Neural progenitor cell (in vitro differentiated cells): Measurements from ENCODE around the gene KIR2DL3. TPM values are rescaled to one million over a fixed set of nuclear protein-coding genes. Genes with fewer than 3 reads are reported as not detected.

Source experiments
- DNase-seq: peaks from one replicate; pipeline ENCODE4 v3.0.0-alpha.2; 2016; ENCODE audit warnings: low spot score
- H2AFZ ChIP-seq: fragments of 200-600 bp; sonication (generic); replicated peaks from 2 replicates; pipeline ENCODE4 v1.6.1; 2016; ENCODE audit warnings: antibody characterized with exemption
- H3F3A ChIP-seq: fragments of 200-600 bp; sonication (generic); 2 replicates; pipeline ENCODE4 v1.6.1; 2016; ENCODE audit warnings: antibody characterized with exemption, low read depth
- H3K27ac ChIP-seq: fragments of 200-600 bp; sonication (generic); 2 replicates; pipeline ENCODE4 v1.5.1; 2016; ENCODE audit warnings: mild to moderate bottlenecking
- H3K27me3 ChIP-seq: fragments of 200-600 bp; sonication (generic); 2 replicates; pipeline ENCODE4 v1.6.1; 2016; ENCODE audit warnings: mild to moderate bottlenecking, moderate library complexity
- H3K36me3 ChIP-seq: fragments of 200-600 bp; sonication (generic); 2 replicates; pipeline ENCODE4 v1.5.1; 2016
- H3K4me1 ChIP-seq: fragments of 200-600 bp; sonication (generic); 2 replicates; pipeline ENCODE4 v1.6.1; 2016; ENCODE audit warnings: mixed run types
- H3K4me2 ChIP-seq: fragments of 200-600 bp; sonication (generic); 2 replicates; pipeline ENCODE4 v1.6.1; 2016
- H3K4me3 ChIP-seq: fragments of 200-600 bp; sonication (generic); 2 replicates; pipeline ENCODE4 v1.5.1; 2016
- H3K79me2 ChIP-seq: fragments of 200-600 bp; sonication (generic); 2 replicates; pipeline ENCODE4 v1.6.1; 2016; ENCODE audit warnings: low read depth
- H3K9ac ChIP-seq: fragments of 200-600 bp; sonication (generic); 2 replicates; pipeline ENCODE4 v1.6.1; 2016
- H3K9me3 ChIP-seq: fragments of 200-600 bp; sonication (generic); 2 replicates; pipeline ENCODE4 v1.5.1; 2016; ENCODE audit warnings: low read depth
- H4K20me1 ChIP-seq: fragments of 200-600 bp; sonication (generic); 2 replicates; pipeline ENCODE4 v1.6.1; 2016; ENCODE audit warnings: low read depth
- H3K27ac Mint-ChIP-seq: 3 replicates; pipeline ENCODE4 v1.8.0; 2021; ENCODE audit warnings: mixed read lengths
- H3K27me3 Mint-ChIP-seq: 2 replicates; pipeline ENCODE4 v1.8.0; 2022; ENCODE audit warnings: low read depth, mild to moderate bottlenecking, inconsistent platforms, moderate library complexity, mixed read lengths; ENCODE audit not compliant: insufficient read depth
- H3K36me3 Mint-ChIP-seq: 3 replicates; pipeline ENCODE4 v1.8.0; 2021; ENCODE audit warnings: mixed read lengths
- H3K4me1 Mint-ChIP-seq: 3 replicates; pipeline ENCODE4 v1.8.0; 2021; ENCODE audit warnings: mixed read lengths
- H3K4me3 Mint-ChIP-seq: 3 replicates; pipeline ENCODE4 v1.8.0; 2021; ENCODE audit warnings: mild to moderate bottlenecking, moderate library complexity, mixed read lengths
- H3K9me3 Mint-ChIP-seq: 3 replicates; pipeline ENCODE4 v1.8.0; 2020; ENCODE audit warnings: mixed read lengths
- CTCF ChIP-seq: fragments of 200-600 bp; sonication (generic); IDR thresholded peaks from 2 replicates; pipeline ENCODE4 v1.5.1; 2017; ENCODE audit warnings: antibody characterized with exemption, mild to moderate bottlenecking
- EZH2 ChIP-seq: fragments of 200-600 bp; sonication (generic); IDR thresholded peaks from 2 replicates; pipeline ENCODE4 v1.6.1; 2017; ENCODE audit warnings: antibody characterized with exemption, mild to moderate bottlenecking, moderate library complexity
- EZH2phosphoT487 ChIP-seq: fragments of 200-600 bp; sonication (generic); IDR thresholded peaks from 2 replicates; pipeline ENCODE4 v1.6.1; 2017; ENCODE audit warnings: antibody characterized with exemption
- total RNA-seq: library from RNA; depleted of rRNA; stranded (reverse); fragments of >200 nt; gene quantifications from 2 replicates; pipeline ENCODE4 v1.2.3, GENCODE V29; 2015; ENCODE audit warnings: low replicate concordance

The KIR2DL3 gene
- total RNA-seq, 1 donor from 2014 or later = not detected

- H3K4me3 ChIP-seq = no peak within 1 kb of the TSS
- H3K9me3 ChIP-seq = peaks cover 18% of the 10 kb centered on the region
- H3K9ac ChIP-seq = no peak within 1 kb of the TSS
- no peaks in the 10 kb centered on the region for H3F3A ChIP-seq
- H3K4me1 Mint-ChIP-seq = no peaks in the 10 kb centered on the region
- no peak within 1 kb of the TSS for H3K27ac Mint-ChIP-seq
- no peaks in the 10 kb centered on the region for H3K36me3 ChIP-seq
- H4K20me1 ChIP-seq = no peaks in the 10 kb centered on the region
- H3K27me3 Mint-ChIP-seq = peaks cover 3% of the 10 kb centered on the region
- no peaks in the 10 kb centered on the region for H3K27me3 ChIP-seq
- DNase-seq = no peak
- no peaks in the 10 kb centered on the region for H3K36me3 Mint-ChIP-seq
- no peaks in the 10 kb centered on the region for H3K79me2 ChIP-seq
- no peak within 1 kb of the TSS for H3K27ac ChIP-seq
- TF ChIP-seq EZH2 (no peak), EZH2phosphoT487 (no peak), CTCF (no peak)
- no peak within 1 kb of the TSS for H3K4me3 Mint-ChIP-seq
- no peak within 1 kb of the TSS for H2AFZ ChIP-seq
- H3K9me3 Mint-ChIP-seq = peaks cover 59% of the 10 kb centered on the region
- H3K4me2 ChIP-seq = no peak within 1 kb of the TSS
- H3K4me1 ChIP-seq = no peaks in the 10 kb centered on the region
Measured at GRCh38 chr19:54724142-54724541, 14.2 kb upstream of the KIR2DL3 start, which contains the start of gene KIR3DL3. KIR3DL3 (plus strand) TSS chr19:54724442; CDS start chr19:54724497, 55 bp downstream.

GRCh38 chr19:54724644-54725043 is 13.7 kb upstream of the KIR2DL3 start:
- H3K36me3 Mint-ChIP-seq = no peaks in the 10 kb centered on the region
- H3F3A ChIP-seq = no peaks in the 10 kb centered on the region
- DNase-seq = no peak
- no peaks in the 10 kb centered on the region for H3K4me1 ChIP-seq
- no peaks in the 10 kb centered on the region for H4K20me1 ChIP-seq
- TF ChIP-seq CTCF (no peak), EZH2phosphoT487 (no peak), EZH2 (no peak)
- no peaks in the 10 kb centered on the region for H3K4me1 Mint-ChIP-seq
- no peak overlapping the region for H2AFZ ChIP-seq
- H3K9ac ChIP-seq = no peak overlapping the region
- no peaks in the 10 kb centered on the region for H3K27me3 ChIP-seq
- H3K27me3 Mint-ChIP-seq = peaks cover 3% of the 10 kb centered on the region
- no peak overlapping the region for H3K27ac Mint-ChIP-seq
- H3K4me2 ChIP-seq = no peak overlapping the region
- H3K4me3 Mint-ChIP-seq = no peak overlapping the region
- H3K9me3 ChIP-seq = peaks cover 18% of the 10 kb centered on the region
- H3K9me3 Mint-ChIP-seq = peaks cover 56% of the 10 kb centered on the region
- H3K79me2 ChIP-seq = no peaks in the 10 kb centered on the region
- no peak overlapping the region for H3K27ac ChIP-seq
- H3K4me3 ChIP-seq = no peak overlapping the region
- no peaks in the 10 kb centered on the region for H3K36me3 ChIP-seq

GRCh38 chr19:54725321-54725720 is 13.0 kb upstream of the KIR2DL3 start:
- H3K4me3 ChIP-seq = no peak overlapping the region
- H3K27ac ChIP-seq = no peak overlapping the region
- Mint-ChIP-seq H3K36me3 (no peaks in the 10 kb centered on the region), H3K27me3 (peaks cover 3% of the 10 kb centered on the region), H3K4me1 (no peaks in the 10 kb centered on the region), H3K9me3 (peaks cover 53% of the 10 kb centered on the region), H3K4me3 (no peak overlapping the region), H3K27ac (no peak overlapping the region)
- H2AFZ ChIP-seq = no peak overlapping the region
- H3K4me2 ChIP-seq = no peak overlapping the region
- H3F3A ChIP-seq = no peaks in the 10 kb centered on the region
- no peak overlapping the region for H3K9ac ChIP-seq
- no peaks in the 10 kb centered on the region for H3K4me1 ChIP-seq
- peaks cover 18% of the 10 kb centered on the region for H3K9me3 ChIP-seq
- H3K27me3 ChIP-seq = no peaks in the 10 kb centered on the region
- DNase-seq = no peak
- H3K79me2 ChIP-seq = no peaks in the 10 kb centered on the region
- H4K20me1 ChIP-seq = no peaks in the 10 kb centered on the region
- no peaks in the 10 kb centered on the region for H3K36me3 ChIP-seq
- TF ChIP-seq EZH2 (no peak), CTCF (no peak), EZH2phosphoT487 (no peak)
